Body of pancreas (tissue), 4 donors: Measurements from ENCODE around the gene PRRG3.

ENCODE experiments used
- CTCF ChIP-seq, 7 experiments: fragments of 450-650 bp in 4 of 7; fragments of 200-600 bp in 3 of 7; sonication (generic) in 3 of 7; IDR thresholded peaks; one replicate each; pipeline ENCODE4 v1.5.1; 2016 to 2019; ENCODE audit warnings: antibody characterized with exemption in 7 of 7
- POLR2A ChIP-seq, 3 donors: fragments of 450-650 bp; IDR thresholded peaks; one replicate each; pipeline ENCODE4 v1.6.1; 2016; ENCODE audit warnings: antibody characterized with exemption in 3 of 3, mild to moderate bottlenecking in 2 of 3

- TF ChIP-seq CTCF (IDR thresholded peaks at IDR 0.05) = no peak
- TF ChIP-seq POLR2A (IDR thresholded peaks at IDR 0.05) = no peak
These were observed 33.9 kb downstream of the PRRG3 start for GRCh38 chrX:151729056-151729725.
